IMR-90 (cell line): ENCODE results near the gene CCDC70. TPM values are rescaled to one million over a fixed set of nuclear protein-coding genes. Genes with fewer than 3 reads are reported as not detected.

Source experiments
- ATAC-seq: fragments of 200-7000 bp; cut with Tn5 transposase; 2 replicates; pipeline ENCODE4 v1.9.1; 2020; ENCODE audit warnings: low read depth, mild to moderate bottlenecking, moderate library complexity
- BruUV-seq: library from RNA; stranded (reverse); fragments of 400-500 nt; replicated peaks from 2 replicates; lab custom pipeline; 2021; lab: Mats Ljungman, UMichigan
- CTCF ChIA-PET: fragments of 300-600 bp; formaldehyde crosslinking; extraction: SDS; loops from one replicate; lab custom pipeline; 2021; ENCODE audit warnings: antibody characterized with exemption; lab: Yijun Ruan, JAX
- POLR2A ChIA-PET: fragments of 300-600 bp; sonication (Branson Sonifier 250); formaldehyde crosslinking; loops from one replicate; lab custom pipeline; 2022; ENCODE audit warnings: antibody characterized with exemption; ENCODE audit not compliant: unreplicated experiment; lab: Charles Lee
- DNase-seq: peaks from one replicate; pipeline ENCODE4 v3.0.0; 2013
- H2AFZ ChIP-seq: replicated peaks from 2 replicates; pipeline ENCODE3; 2013; ENCODE audit warnings: low read length, mild to moderate bottlenecking; ENCODE audit not compliant: poor library complexity
- H2AK5ac ChIP-seq: 2 replicates; pipeline ENCODE4 v1.6.1; 2013; ENCODE audit warnings: low read depth, low read length, inconsistent platforms
- H2AK9ac ChIP-seq: replicated peaks from 2 replicates; pipeline ENCODE3; 2013; ENCODE audit warnings: mild to moderate bottlenecking, low read depth, low read length, moderate library complexity; ENCODE audit not compliant: poor library complexity
- H2BK120ac ChIP-seq: 2 replicates; pipeline ENCODE4 v1.6.1; 2013; ENCODE audit warnings: low read depth, low read length, inconsistent platforms
- H2BK15ac ChIP-seq: 3 replicates; pipeline ENCODE4 v1.6.1; 2013; ENCODE audit warnings: low read depth, low read length, inconsistent platforms
- H2BK20ac ChIP-seq: 2 replicates; pipeline ENCODE4 v1.6.1; 2013; ENCODE audit warnings: low read depth, mild to moderate bottlenecking, inconsistent platforms, low read length, moderate library complexity
- H2BK5ac ChIP-seq: 2 replicates; pipeline ENCODE4 v1.6.1; 2013; ENCODE audit warnings: mild to moderate bottlenecking, low read depth, low read length, inconsistent platforms; ENCODE audit not compliant: poor library complexity, severe bottlenecking
- H3K14ac ChIP-seq: replicated peaks from 2 replicates; pipeline ENCODE4 v1.6.1; 2013; ENCODE audit warnings: low read depth, low read length, inconsistent platforms
- H3K18ac ChIP-seq: 2 replicates; pipeline ENCODE4 v1.6.1; 2013; ENCODE audit warnings: low read depth, low read length, control low read depth
- H3K23ac ChIP-seq: 2 replicates; pipeline ENCODE4 v1.6.1; 2013; ENCODE audit warnings: low read depth, low read length, inconsistent platforms
- H3K27ac ChIP-seq: 2 replicates; pipeline ENCODE4 v1.5.1; 2013; ENCODE audit warnings: mild to moderate bottlenecking, control low read depth, low read length; ENCODE audit not compliant: insufficient read depth
- H3K27me3 ChIP-seq: 2 replicates; pipeline ENCODE4 v1.6.1; 2013; ENCODE audit warnings: low read length; ENCODE audit not compliant: control insufficient read depth, insufficient read depth
- H3K36me3 ChIP-seq: 2 replicates; pipeline ENCODE4 v1.6.1; 2013; ENCODE audit warnings: low read length, mixed read lengths; ENCODE audit not compliant: control insufficient read depth, insufficient read depth
- H3K4ac ChIP-seq: 2 replicates; pipeline ENCODE4 v1.6.1; 2013; ENCODE audit warnings: low read depth, low read length, inconsistent platforms
- H3K4me1 ChIP-seq: 2 replicates; pipeline ENCODE4 v1.6.1; 2013; ENCODE audit warnings: low read length, mixed read lengths; ENCODE audit not compliant: control insufficient read depth, insufficient read depth
- H3K4me2 ChIP-seq: 2 replicates; pipeline ENCODE4 v1.6.1; 2013; ENCODE audit warnings: low read depth, mild to moderate bottlenecking, control low read depth, low read length, moderate library complexity
- H3K4me3 ChIP-seq: 2 replicates; pipeline ENCODE4 v1.5.1; 2013; ENCODE audit warnings: low read depth, mild to moderate bottlenecking, control low read depth, low read length, moderate library complexity; ENCODE audit not compliant: insufficient read depth
- H3K56ac ChIP-seq: 2 replicates; pipeline ENCODE4 v1.6.1; 2013; ENCODE audit warnings: low read length, inconsistent platforms; ENCODE audit not compliant: insufficient read depth; ENCODE audit errors: extremely low read depth
- H3K79me1 ChIP-seq, 2 experiments: 2 replicates each; pipeline ENCODE4 v1.6.1; 2013; ENCODE audit warnings: low read length in 2 of 2, inconsistent platforms in 1 of 2, low read depth in 1 of 2
- H3K9ac ChIP-seq: 2 replicates; pipeline ENCODE4 v1.6.1; 2013; ENCODE audit warnings: low read depth, low read length, control low read depth
- H3K9me1 ChIP-seq: 2 replicates; pipeline ENCODE4 v1.6.1; 2013; ENCODE audit warnings: low read length, inconsistent platforms; ENCODE audit not compliant: insufficient read depth
- H3K9me3 ChIP-seq: 2 replicates; pipeline ENCODE4 v1.6.1; 2013; ENCODE audit warnings: low read length; ENCODE audit not compliant: control insufficient read depth, insufficient read depth
- H4K20me1 ChIP-seq: 2 replicates; pipeline ENCODE4 v1.6.1; 2013; ENCODE audit warnings: low read length, inconsistent platforms; ENCODE audit not compliant: insufficient read depth
- H4K5ac ChIP-seq: 2 replicates; pipeline ENCODE4 v1.6.1; 2013; ENCODE audit warnings: mild to moderate bottlenecking, low read depth, low read length, control low read depth
- H4K8ac ChIP-seq, 2 experiments: 2 replicates each; pipeline ENCODE4 v1.6.1; 2013; ENCODE audit warnings: low read depth in 2 of 2, low read length in 2 of 2, control low read depth in 1 of 2, inconsistent platforms in 1 of 2
- H4K91ac ChIP-seq: 2 replicates; pipeline ENCODE4 v1.6.1; 2013; ENCODE audit warnings: low read depth, low read length, inconsistent platforms; ENCODE audit not compliant: insufficient read depth
- BHLHE40 ChIP-seq: fragments of 150-350 bp; IDR thresholded peaks from 2 replicates; pipeline ENCODE4 v1.6.1; 2016; ENCODE audit warnings: mild to moderate bottlenecking, low read depth, low read length
- CEBPB ChIP-seq: IDR thresholded peaks from 2 replicates; pipeline ENCODE4 v1.6.1; 2012; ENCODE audit warnings: low read depth, low read length, improper control_type of control experiment
- CHD1 ChIP-seq: IDR thresholded peaks from 2 replicates; pipeline ENCODE4 v1.6.1; 2012; ENCODE audit warnings: low read depth, low read length, improper control_type of control experiment
- FOS ChIP-seq: fragments of 150-350 bp; IDR thresholded peaks from 2 replicates; pipeline ENCODE4 v1.6.1; 2016; ENCODE audit warnings: low read depth, low read length
- MAFK ChIP-seq: IDR thresholded peaks from 2 replicates; pipeline ENCODE4 v1.6.1; 2012; ENCODE audit warnings: low read depth, low read length, improper control_type of control experiment
- MAZ ChIP-seq: IDR thresholded peaks from 2 replicates; pipeline ENCODE4 v1.6.1; 2012; ENCODE audit warnings: low read depth, mild to moderate bottlenecking, low read length, improper control_type of control experiment, moderate library complexity, borderline replicate concordance
- MXI1 ChIP-seq: IDR thresholded peaks from 2 replicates; pipeline ENCODE4 v1.6.1; 2012; ENCODE audit warnings: low read depth, mild to moderate bottlenecking, low read length, moderate library complexity, borderline replicate concordance
- NFE2L2 ChIP-seq: fragments of 150-350 bp; IDR thresholded peaks from 2 replicates; pipeline ENCODE4 v1.6.1; 2016; ENCODE audit warnings: low read depth, mild to moderate bottlenecking, low read length
- POLR2A ChIP-seq: IDR thresholded peaks from 2 replicates; pipeline ENCODE4 v1.6.1; 2012; ENCODE audit warnings: mild to moderate bottlenecking, low read depth, low read length
- RAD21 ChIP-seq: IDR thresholded peaks from 2 replicates; pipeline ENCODE4 v1.6.1; 2012; ENCODE audit warnings: low read length, improper control_type of control experiment
- RCOR1 ChIP-seq: IDR thresholded peaks from 2 replicates; pipeline ENCODE4 v1.6.1; 2012; ENCODE audit warnings: mild to moderate bottlenecking, low read length, improper control_type of control experiment; ENCODE audit not compliant: insufficient replicate concordance
- RFX5 ChIP-seq: IDR thresholded peaks from 2 replicates; pipeline ENCODE4 v1.8.0; 2012; ENCODE audit warnings: low read depth, mild to moderate bottlenecking, low read length, moderate library complexity
- SMC3 ChIP-seq: fragments of 150-350 bp; IDR thresholded peaks from 2 replicates; pipeline ENCODE4 v1.6.1; 2016; ENCODE audit warnings: low read depth, mild to moderate bottlenecking, antibody characterized with exemption, low read length, moderate library complexity
- WGBS, 2 experiments: methylation state at CpG; one replicate each; pipeline versions ENCODE4 v1.1.5 to v1.1.7; 2013; ENCODE audit warnings: missing lambda C conversion rate in 2 of 2; ENCODE audit not compliant: insufficient read length in 1 of 2; ENCODE audit errors: extremely low coverage in 2 of 2; 5-methylcytosine and 5-hydroxymethylcytosine counted together
- dilution Hi-C: fragments of 300-500 bp; cut with HindIII; formaldehyde crosslinking; loops from one replicate; pipeline ENCODE4 v1.14.3; 2018; ENCODE audit warnings: low sequenced_read_pairs; ENCODE audit not compliant: unreplicated experiment
- in situ Hi-C: fragments of 300-500 bp; cut with MboI; formaldehyde crosslinking; loops from 3 replicates; pipeline ENCODE4 v1.14.3; 2019; ENCODE audit warnings: low sequenced_read_pairs, inconsistent platforms, mixed read lengths
- intact Hi-C: fragments of 100-400 bp; cut with micrococcal nuclease; formaldehyde crosslinking; loops from 2 replicates; pipeline ENCODE4 v1.10.0; 2022
- polyA plus RNA-seq, 3 experiments: library from polyadenylated mRNA; depleted of rRNA; stranded (reverse); fragments of >200 nt; gene quantifications; 2 replicates each; pipeline ENCODE4 v1.2.3, GENCODE V29; 2012; ENCODE audit warnings: low replicate concordance in 1 of 3
- total RNA-seq: library from RNA; depleted of rRNA; stranded (reverse); fragments of >200 nt; gene quantifications from 2 replicates; pipeline ENCODE4 v1.2.3, GENCODE V29; 2012
- TF ChIP-seq, protein P1 (sequence below): fragments of 150-350 bp; IDR thresholded peaks from 2 replicates; pipeline ENCODE4 v1.6.1; 2016; ENCODE audit warnings: low read depth, mild to moderate bottlenecking, low read length, moderate library complexity, borderline replicate concordance
- TF ChIP-seq, protein P2 (sequence below): fragments of 150-350 bp; IDR thresholded peaks from 2 replicates; pipeline ENCODE4 v1.6.1; 2017; ENCODE audit warnings: mild to moderate bottlenecking, antibody characterized with exemption, low read length, low read depth
- TF ChIP-seq, protein P3 (sequence below): conservative IDR thresholded peaks from 2 replicates; pipeline ENCODE4 v1.5.1; 2012; ENCODE audit warnings: mild to moderate bottlenecking, low read depth, low read length, improper control_type of control experiment

Gene CCDC70
- total and polyA plus RNA-seq, 2 of the 4 experiments (the other 2 are of a cell fraction) = not detected

DNA sequence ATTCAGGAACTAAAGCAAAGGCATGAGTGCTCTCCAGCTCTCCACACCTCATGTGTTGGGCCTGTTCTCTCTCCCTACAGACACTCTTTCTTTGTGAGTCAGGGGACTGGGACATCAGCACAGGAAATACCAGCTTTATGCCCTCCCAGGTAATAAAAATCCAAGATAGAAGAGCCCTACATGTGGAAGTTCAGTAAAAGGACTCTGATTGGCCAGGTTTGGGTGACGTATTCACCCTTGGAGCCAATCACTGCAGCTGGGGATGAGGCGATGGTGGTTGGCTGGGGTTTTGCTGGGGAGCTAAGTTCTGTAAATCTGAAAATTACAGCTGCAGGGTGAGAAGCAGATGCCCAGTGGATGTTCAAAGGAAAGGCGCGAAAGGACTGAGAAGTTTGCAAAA lies 32.5 kb downstream of the CCDC70 start:
- BruUV-seq = no TSS peak
- no peak overlapping the region for H3K56ac ChIP-seq
- H3K79me1 ChIP-seq = no peaks in the 10 kb centered on the region
- H3K14ac ChIP-seq = no peak overlapping the region
- no peaks in the 10 kb centered on the region for H3K9me3 ChIP-seq
- H2AK9ac ChIP-seq = no peak overlapping the region
- ATAC-seq (no peak), DNase-seq (no peak)
- H2BK15ac ChIP-seq = no peak overlapping the region
- ChIA-PET POLR2A (no interaction called here), CTCF (interaction anchor here (1.8 kb wide), 1 partner anchor 234 kb away, joined by 9 read pairs; the partner anchor contains the start of gene NEK5)
- H3K27ac ChIP-seq = no peak overlapping the region
- peaks cover 28% of the 10 kb centered on the region for H3K27me3 ChIP-seq
- H4K8ac ChIP-seq = no peak overlapping the region
- TF ChIP-seq RAD21 (no peak), SMC3 (no peak), MAFK (no peak), RCOR1 (no peak), BHLHE40 (no peak), POLR2A (no peak), FOS (no peak), NFE2L2 (no peak), CHD1 (no peak), CEBPB (no peak), MAZ (no peak), RFX5 (no peak), MXI1 (no peak)
- TF ChIP-seq, protein P1, sequence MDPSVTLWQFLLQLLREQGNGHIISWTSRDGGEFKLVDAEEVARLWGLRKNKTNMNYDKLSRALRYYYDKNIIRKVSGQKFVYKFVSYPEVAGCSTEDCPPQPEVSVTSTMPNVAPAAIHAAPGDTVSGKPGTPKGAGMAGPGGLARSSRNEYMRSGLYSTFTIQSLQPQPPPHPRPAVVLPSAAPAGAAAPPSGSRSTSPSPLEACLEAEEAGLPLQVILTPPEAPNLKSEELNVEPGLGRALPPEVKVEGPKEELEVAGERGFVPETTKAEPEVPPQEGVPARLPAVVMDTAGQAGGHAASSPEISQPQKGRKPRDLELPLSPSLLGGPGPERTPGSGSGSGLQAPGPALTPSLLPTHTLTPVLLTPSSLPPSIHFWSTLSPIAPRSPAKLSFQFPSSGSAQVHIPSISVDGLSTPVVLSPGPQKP = no peak
- TF ChIP-seq, protein P2, sequence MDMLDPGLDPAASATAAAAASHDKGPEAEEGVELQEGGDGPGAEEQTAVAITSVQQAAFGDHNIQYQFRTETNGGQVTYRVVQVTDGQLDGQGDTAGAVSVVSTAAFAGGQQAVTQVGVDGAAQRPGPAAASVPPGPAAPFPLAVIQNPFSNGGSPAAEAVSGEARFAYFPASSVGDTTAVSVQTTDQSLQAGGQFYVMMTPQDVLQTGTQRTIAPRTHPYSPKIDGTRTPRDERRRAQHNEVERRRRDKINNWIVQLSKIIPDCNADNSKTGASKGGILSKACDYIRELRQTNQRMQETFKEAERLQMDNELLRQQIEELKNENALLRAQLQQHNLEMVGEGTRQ = no peak
- TF ChIP-seq, protein P3, sequence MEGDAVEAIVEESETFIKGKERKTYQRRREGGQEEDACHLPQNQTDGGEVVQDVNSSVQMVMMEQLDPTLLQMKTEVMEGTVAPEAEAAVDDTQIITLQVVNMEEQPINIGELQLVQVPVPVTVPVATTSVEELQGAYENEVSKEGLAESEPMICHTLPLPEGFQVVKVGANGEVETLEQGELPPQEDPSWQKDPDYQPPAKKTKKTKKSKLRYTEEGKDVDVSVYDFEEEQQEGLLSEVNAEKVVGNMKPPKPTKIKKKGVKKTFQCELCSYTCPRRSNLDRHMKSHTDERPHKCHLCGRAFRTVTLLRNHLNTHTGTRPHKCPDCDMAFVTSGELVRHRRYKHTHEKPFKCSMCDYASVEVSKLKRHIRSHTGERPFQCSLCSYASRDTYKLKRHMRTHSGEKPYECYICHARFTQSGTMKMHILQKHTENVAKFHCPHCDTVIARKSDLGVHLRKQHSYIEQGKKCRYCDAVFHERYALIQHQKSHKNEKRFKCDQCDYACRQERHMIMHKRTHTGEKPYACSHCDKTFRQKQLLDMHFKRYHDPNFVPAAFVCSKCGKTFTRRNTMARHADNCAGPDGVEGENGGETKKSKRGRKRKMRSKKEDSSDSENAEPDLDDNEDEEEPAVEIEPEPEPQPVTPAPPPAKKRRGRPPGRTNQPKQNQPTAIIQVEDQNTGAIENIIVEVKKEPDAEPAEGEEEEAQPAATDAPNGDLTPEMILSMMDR = no peak
- H3K9me1 ChIP-seq = no peaks in the 10 kb centered on the region
- no peak overlapping the region for H4K91ac ChIP-seq
- H3K36me3 ChIP-seq = no peaks in the 10 kb centered on the region
- H3K4me3 ChIP-seq = no peak overlapping the region
- no peak overlapping the region for H3K23ac ChIP-seq
- no peak overlapping the region for H4K5ac ChIP-seq
- H3K9ac ChIP-seq = no peak overlapping the region
- no peak overlapping the region for H3K4ac ChIP-seq
- no peaks in the 10 kb centered on the region for H3K4me1 ChIP-seq
- 80% methylated on average over 1 of the region's 4 CpGs; no CpG with 5 or more reads in 1 of the 2 experiments for whole genome bisulfite sequencing, 2 experiments
- H2AK5ac ChIP-seq = no peak overlapping the region
- intact Hi-C loops = no loop called here
- no peaks in the 10 kb centered on the region for H4K20me1 ChIP-seq
- in situ Hi-C loops = loop anchor here (10.0 kb wide), 1 partner anchor 301 kb away; no protein-coding TSS in a partner anchor
- no peak overlapping the region for H3K4me2 ChIP-seq
- H2AFZ ChIP-seq = no peak overlapping the region
- no peak overlapping the region for H2BK5ac ChIP-seq
- no peak overlapping the region for H3K18ac ChIP-seq
- no peak overlapping the region for H2BK20ac ChIP-seq
- dilution Hi-C loops = no loop called here
- H2BK120ac ChIP-seq = no peak overlapping the region
